GM19025 (cell line): Measurements from ENCODE around the gene NUAK1.
"Not testable (repeated sequence)": the region's sequence is repeated elsewhere in the genome, so short reads cannot be mapped to it uniquely, and the experiment has no call there.

Source experiments
- ATAC-seq: cut with Tn5 transposase; IDR thresholded peaks from one replicate; pipeline ENCODE4 v1.9.1; 2021; ENCODE audit warnings: mild to moderate bottlenecking, low read depth, moderate library complexity; ENCODE audit not compliant: unreplicated experiment

The NUAK1 gene

DNA sequence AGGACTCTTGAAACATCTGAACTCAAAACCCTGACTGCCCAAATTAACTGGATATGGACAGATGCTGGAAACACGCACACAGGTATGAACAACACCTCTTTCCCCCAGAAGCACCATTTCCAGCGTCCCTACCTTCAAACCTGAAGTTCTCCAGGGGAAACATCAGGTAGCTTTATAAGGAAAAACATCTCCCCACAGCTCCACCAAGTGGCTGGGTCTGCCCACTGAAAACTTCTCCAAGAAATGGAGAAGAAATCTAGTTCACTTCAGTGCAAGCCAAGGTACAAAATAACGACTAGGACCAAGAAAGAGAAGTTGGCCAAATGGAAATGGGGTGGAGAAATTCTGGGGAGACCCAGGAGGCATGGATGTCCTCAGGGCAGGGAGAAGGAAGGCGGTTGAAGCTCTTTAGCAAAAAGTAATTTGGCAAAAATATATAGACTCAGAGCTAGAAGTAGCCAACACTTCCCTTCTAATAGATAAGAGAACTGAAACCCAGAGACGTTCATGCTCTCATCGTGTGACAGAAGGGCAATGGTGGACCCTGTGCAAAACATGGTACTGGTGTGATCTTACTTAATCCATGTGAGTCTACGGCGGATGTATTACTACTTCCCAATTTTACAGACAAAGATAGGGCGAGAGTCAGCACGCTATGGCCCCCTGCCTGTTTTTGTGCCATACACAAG, 10.5 kb upstream of the NUAK1 start:
- ATAC-seq: no peak

GRCh38 chr12:106147956-106148355, 9.2 kb upstream of the NUAK1 start:
- ATAC-seq: no peak

- no peak for ATAC-seq
Observed at GRCh38 chr12:106146987-106147386, 8.2 kb upstream of the NUAK1 start.

DNA sequence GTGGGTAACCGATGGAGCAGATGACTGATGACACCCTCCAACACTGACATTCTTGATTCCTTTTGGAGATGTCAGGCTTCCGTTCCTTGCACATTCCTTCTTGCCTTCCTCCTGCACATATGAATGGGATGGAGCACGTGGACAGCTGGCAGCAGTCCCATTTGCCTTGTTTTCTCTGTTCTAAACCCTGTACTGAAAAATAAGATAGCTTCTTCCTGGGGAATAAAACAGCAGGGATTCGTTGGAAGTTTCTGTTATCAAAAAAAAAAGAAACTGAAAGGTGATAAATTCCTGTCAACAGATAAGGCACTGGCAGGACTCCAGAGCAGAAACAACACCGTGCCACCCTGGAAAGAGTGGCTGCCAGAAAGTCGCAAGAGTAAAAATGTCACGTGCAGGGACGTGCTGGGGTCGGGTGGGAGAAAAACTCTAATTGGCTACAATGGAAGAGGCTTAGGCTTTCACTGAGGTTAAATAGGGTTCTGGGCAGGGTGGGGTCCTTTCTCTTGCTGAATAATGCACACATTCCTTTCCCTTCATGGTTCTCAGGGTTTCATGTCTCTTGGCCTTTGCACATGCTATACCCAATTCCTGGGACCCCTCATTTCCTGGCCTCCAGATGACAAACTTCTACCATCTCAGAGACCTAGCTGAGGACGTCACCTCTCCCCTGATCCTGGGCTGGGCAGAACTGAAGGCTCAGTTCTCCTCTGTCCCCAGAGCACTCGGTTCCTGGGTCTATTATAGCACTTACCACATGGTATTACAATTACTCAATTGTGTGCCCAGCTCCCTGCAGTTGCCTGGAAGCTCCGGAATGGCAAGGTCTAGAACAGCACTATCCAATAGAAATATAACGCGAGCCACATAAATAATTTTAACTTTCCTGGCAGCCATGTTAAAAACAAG, 7.0 kb upstream of the NUAK1 start:
- no peak for ATAC-seq

- ATAC-seq: no peak
Observed at GRCh38 chr12:106144847-106145246, 6.1 kb upstream of the NUAK1 start.

GRCh38 chr12:106142591-106143261, 4.0 kb upstream of the NUAK1 start:
- ATAC-seq: no peak

GRCh38 chr12:106141920-106142319, 3.2 kb upstream of the NUAK1 start:
- not testable (repeated sequence) for ATAC-seq

- no peak for ATAC-seq
Observed at GRCh38 chr12:106141452-106141851, 2.7 kb upstream of the NUAK1 start.

DNA sequence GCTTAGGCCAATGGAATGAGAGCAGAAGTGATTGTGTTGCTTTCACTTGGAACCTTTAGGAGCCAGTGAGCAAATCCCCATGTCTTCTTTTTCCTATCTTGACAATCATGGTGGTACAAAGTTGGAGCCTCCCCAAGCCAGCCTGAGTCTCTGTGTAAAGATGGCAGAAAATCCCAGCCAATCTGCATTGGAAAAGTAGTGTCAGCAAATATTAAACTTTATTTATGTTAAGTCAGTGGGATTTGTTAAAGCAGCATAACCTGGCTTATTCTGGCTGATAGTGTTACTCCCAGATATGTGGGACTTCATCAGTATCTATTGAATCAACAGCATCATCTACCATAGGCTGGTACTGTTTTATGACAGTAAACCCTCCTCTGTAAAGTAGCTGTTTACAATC, 2.2 kb upstream of the NUAK1 start:
- ATAC-seq: no peak

DNA sequence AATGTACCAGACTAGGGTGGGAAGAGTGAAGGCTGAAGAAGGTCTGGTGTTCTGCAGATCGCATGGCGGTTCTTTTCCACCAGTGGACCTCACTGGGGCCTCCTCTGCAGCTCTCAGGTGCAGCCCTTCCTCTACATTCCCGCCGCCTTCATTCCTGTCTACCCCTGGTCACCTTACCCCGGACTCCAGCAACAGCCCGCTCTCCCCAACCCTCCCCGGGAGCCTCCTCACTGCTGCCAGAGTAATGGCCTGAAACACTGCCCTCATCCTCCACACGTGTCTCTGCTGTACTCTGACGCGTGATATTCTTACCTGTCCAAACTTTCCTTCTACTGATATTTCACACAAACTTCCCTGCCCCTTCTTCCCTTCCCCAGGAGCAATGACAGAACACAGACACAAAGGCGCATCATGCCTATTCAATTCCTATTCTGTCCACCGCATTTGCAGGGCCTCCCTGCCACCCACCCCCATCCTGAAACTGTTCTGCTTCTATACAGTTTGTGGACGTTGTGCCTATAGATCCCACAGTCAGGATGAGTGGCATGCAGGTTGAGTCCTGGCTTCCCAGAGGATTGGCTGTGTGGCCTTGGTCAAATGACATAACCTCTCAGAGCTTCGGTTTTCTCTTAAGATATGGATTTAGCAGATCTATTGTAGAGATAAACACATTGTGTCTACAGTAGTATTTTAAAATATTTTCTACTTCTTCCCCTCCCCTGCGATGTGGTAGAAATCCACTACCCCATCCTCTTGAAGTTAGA, 1.7 kb upstream of the NUAK1 start:
- no peak for ATAC-seq

DNA sequence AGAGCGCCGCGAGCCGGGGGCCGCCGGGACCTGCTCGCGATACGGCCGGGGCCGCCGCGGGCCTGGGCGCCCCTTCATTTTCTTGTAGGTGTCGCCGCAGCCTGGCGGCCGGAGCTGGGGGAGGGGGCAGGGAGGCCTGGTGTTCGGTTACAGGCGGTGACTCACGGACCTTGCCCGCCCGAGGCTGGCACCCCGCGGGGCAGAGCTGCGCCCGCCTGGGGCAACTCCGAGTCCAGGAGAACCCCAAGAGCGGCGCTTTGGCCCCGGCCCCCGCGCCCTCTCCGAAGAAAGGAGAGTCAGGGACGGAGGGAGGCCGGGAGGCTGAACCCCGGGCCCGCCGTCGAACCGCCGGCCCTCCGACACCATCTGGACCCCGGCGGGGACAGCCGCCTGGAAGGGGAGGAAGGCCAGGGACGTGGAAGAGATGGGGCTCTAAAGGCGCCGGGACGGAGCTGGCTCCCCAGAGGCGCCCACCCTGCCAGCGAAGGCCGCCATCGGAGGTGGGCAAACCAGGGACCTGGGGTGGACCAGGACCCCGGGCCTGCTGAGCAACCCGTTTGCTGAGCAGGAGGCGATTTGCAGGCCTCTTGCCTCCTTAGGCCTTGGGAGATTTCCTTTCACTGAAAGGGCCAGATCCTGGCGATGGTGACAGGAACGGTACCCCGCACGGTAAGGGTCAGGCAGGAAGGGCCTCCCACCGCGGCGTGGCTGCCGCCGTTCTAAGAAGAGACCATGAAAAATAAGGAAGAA, 843 bp upstream of the NUAK1 start:
- ATAC-seq: no peak

DNA sequence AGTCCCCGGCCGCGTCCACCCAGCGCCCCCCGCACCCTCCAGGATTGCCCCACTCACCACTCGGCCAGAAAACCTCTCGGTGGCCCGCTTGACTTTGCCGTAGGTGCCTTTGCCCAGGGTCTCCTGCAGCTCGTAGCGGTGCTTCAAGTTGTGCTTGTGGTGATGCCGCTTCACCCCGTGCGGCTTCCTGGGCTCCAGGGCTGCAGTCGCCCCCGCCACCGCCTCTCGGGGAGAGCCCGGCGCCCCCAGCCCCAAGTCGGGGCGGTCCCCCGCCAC, 459 bp downstream of the NUAK1 start:
- ATAC-seq: no peak

- no peak for ATAC-seq
Observed at GRCh38 chr12:106137530-106138356, 1.0 kb downstream of the NUAK1 start.

DNA sequence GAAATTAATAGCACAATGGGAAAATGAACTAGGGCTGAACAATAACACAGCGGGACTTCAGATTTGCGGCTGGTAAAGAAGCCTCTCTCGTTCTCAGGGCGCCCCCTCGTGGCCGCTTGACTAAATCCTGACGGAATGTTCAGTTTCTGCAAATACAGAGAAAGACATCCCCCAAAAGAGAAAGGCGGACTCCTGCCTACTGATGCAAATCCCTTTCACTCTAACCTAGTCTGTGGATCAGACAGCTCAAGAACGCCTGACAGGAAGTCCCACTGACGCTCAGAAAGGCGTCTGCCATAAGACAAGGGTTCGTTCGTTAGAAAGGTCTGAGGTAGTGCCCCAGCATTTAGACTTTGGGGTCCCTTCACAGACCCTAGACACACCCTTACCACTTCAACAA, 2.5 kb downstream of the NUAK1 start:
- no peak for ATAC-seq

GRCh38 chr12:106135781-106136180, 3.0 kb downstream of the NUAK1 start:
- no peak for ATAC-seq

GRCh38 chr12:106135075-106135474, 3.7 kb downstream of the NUAK1 start:
- no peak for ATAC-seq

DNA sequence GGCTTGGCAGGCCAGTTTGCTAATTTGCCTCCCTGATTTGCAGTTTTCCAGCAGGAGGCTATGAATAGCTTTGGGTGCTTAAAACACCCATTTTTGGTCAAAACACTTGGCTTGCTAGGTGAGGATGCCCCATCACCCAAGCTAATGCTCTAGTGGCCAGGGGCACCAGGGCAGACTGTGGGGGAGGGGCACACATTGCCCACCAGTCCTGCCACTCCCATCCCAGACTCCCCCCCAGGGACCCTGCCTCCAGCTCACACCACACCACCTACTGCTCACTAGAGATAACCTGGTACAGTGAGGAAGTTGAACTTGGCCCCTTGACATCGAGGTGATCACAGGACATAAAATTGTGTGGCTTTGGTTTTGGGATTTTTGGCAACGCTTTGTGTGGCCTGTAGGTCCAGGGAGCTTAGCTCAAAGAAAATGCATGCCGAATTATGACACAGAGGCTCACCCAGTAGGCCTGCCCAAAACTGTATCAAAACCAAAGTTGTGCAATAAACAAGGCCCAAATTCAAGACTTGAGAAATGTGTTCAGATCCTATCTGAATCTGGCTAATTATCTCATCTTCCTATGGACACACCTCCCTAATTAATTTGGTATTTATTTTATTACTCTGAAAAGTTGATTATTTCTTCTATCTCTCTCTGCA, 4.3 kb downstream of the NUAK1 start:
- no peak for ATAC-seq

GRCh38 chr12:106133136-106134087, 5.3 kb downstream of the NUAK1 start:
- no peak for ATAC-seq
